ENCODE data around the gene RB1.

RB1 gene

GRCh38 chr13:48477191-48477855 is 173.8 kb downstream of the RB1 start:
- no peak for TF ChIP-seq CTCF (IDR thresholded peaks at IDR 0.05; ENCODE audit: low read depth, low read length)
- H3K4me3 ChIP-seq (replicated peaks in 1 of 2; ENCODE audit: low read depth in 2 of 2, low read length in 2 of 2): no peak overlapping the region
- no peak for DNase-seq (ENCODE audit: low read depth in 2 of 2)

- H3K4me3 ChIP-seq (replicated peaks in 1 of 2; ENCODE audit: low read depth in 2 of 2, low read length in 2 of 2): no peak overlapping the region
- no peak for TF ChIP-seq CTCF (IDR thresholded peaks at IDR 0.05; ENCODE audit: low read depth, low read length)
- peak in 1 of 2 donors; percentile 50 for DNase-seq (ENCODE audit: low read depth in 2 of 2)
Observed at GRCh38 chr13:48478391-48478790, 174.8 kb downstream of the RB1 start.

- no peak overlapping the region for H3K4me3 ChIP-seq (replicated peaks in 1 of 2; ENCODE audit: low read depth in 2 of 2, low read length in 2 of 2)
Observed at GRCh38 chr13:48483575-48483974, 180.0 kb downstream of the RB1 start.

GRCh38 chr13:48485432-48485831 is 181.9 kb downstream of the RB1 start:
- TF ChIP-seq CTCF (IDR thresholded peaks at IDR 0.05; ENCODE audit: low read depth, low read length): no peak
- H3K4me3 ChIP-seq (replicated peaks in 1 of 2; ENCODE audit: low read depth in 2 of 2, low read length in 2 of 2): no peak overlapping the region
- no peak for DNase-seq (ENCODE audit: low read depth in 2 of 2)

More at GRCh38 chr13:48483575-48483974, 180.0 kb downstream of the RB1 start:
- no peak for DNase-seq (ENCODE audit: low read depth in 2 of 2)
- TF ChIP-seq CTCF (IDR thresholded peaks at IDR 0.05; ENCODE audit: low read depth, low read length): no peak

GRCh38 chr13:48486362-48486761 is 182.8 kb downstream of the RB1 start:
- no peak for DNase-seq (ENCODE audit: low read depth in 2 of 2)
- TF ChIP-seq CTCF (IDR thresholded peaks at IDR 0.05; ENCODE audit: low read depth, low read length): no peak
- no peak overlapping the region for H3K4me3 ChIP-seq (replicated peaks in 1 of 2; ENCODE audit: low read depth in 2 of 2, low read length in 2 of 2)

- no peak overlapping the region for H3K4me3 ChIP-seq (replicated peaks in 1 of 2; ENCODE audit: low read depth in 2 of 2, low read length in 2 of 2)
- TF ChIP-seq CTCF (IDR thresholded peaks at IDR 0.05; ENCODE audit: low read depth, low read length): no peak
- no peak for DNase-seq (ENCODE audit: low read depth in 2 of 2)
Observed at GRCh38 chr13:48486836-48487235, 183.3 kb downstream of the RB1 start.

- no peak overlapping the region for H3K4me3 ChIP-seq (replicated peaks in 1 of 2; ENCODE audit: low read depth in 2 of 2, low read length in 2 of 2)
- DNase-seq (ENCODE audit: low read depth in 2 of 2): no peak
- no peak for TF ChIP-seq CTCF (IDR thresholded peaks at IDR 0.05; ENCODE audit: low read depth, low read length)
Observed at GRCh38 chr13:48487968-48488367, 184.4 kb downstream of the RB1 start.
